PC-9 (cell line): ENCODE data around the gene GALNT2.

Experiments used
- CTCF ChIP-seq: fragments of 200-600 bp; sonication (generic); conservative IDR thresholded peaks from 2 replicates; pipeline ENCODE4 v1.6.1; 2017; ENCODE audit warnings: mixed run types, antibody characterized with exemption, mild to moderate bottlenecking, moderate library complexity
- EZH2 ChIP-seq: fragments of 200-600 bp; sonication (generic); IDR thresholded peaks from 2 replicates; pipeline ENCODE4 v1.8.0; 2017; ENCODE audit warnings: antibody characterized with exemption, low read depth

- TF ChIP-seq CTCF = no peak
- no peak for TF ChIP-seq EZH2
Observed at GRCh38 chr1:230295367-230295766, 228.3 kb downstream of the GALNT2 start.
